HG03469 (cell line): ENCODE measurements around the gene LARGE1.

ENCODE experiments used
- ATAC-seq: cut with Tn5 transposase; IDR thresholded peaks from one replicate; pipeline ENCODE4 v1.9.1; 2021; ENCODE audit warnings: mild to moderate bottlenecking, moderate library complexity, moderate number of reproducible peaks; ENCODE audit not compliant: unreplicated experiment

The LARGE1 gene

GRCh38 chr22:33829546-33830280 is 90.6 kb downstream of the LARGE1 start:
- no peak for ATAC-seq

GRCh38 chr22:33828302-33828701 is 92.0 kb downstream of the LARGE1 start:
- ATAC-seq: no peak

GRCh38 chr22:33825761-33826160 is 94.5 kb downstream of the LARGE1 start:
- no peak for ATAC-seq

GRCh38 chr22:33823552-33823951 is 96.7 kb downstream of the LARGE1 start:
- no peak for ATAC-seq

GRCh38 chr22:33821290-33821689 is 99.0 kb downstream of the LARGE1 start:
- ATAC-seq: no peak

- ATAC-seq: no peak
Observed at GRCh38 chr22:33819743-33820142, 100.5 kb downstream of the LARGE1 start.

- no peak for ATAC-seq
Observed at GRCh38 chr22:33817512-33818127, 102.7 kb downstream of the LARGE1 start.

GRCh38 chr22:33812360-33812977 is 107.8 kb downstream of the LARGE1 start:
- ATAC-seq: no peak

- no peak for ATAC-seq
Observed at GRCh38 chr22:33811686-33812085, 108.6 kb downstream of the LARGE1 start.

GRCh38 chr22:33811208-33811607 is 109.1 kb downstream of the LARGE1 start:
- ATAC-seq: no peak

GRCh38 chr22:33807470-33807869 is 112.8 kb downstream of the LARGE1 start:
- no peak for ATAC-seq

- no peak for ATAC-seq
Observed at GRCh38 chr22:33806191-33806590, 114.1 kb downstream of the LARGE1 start.

- ATAC-seq: no peak
Observed at GRCh38 chr22:33803371-33804282, 116.6 kb downstream of the LARGE1 start.

- ATAC-seq: no peak
Observed at GRCh38 chr22:33798401-33798800, 121.9 kb downstream of the LARGE1 start.

- ATAC-seq: no peak
Observed at GRCh38 chr22:33796494-33796893, 123.8 kb downstream of the LARGE1 start.

- no peak for ATAC-seq
Observed at GRCh38 chr22:33793475-33793874, 126.8 kb downstream of the LARGE1 start.

GRCh38 chr22:33792832-33793231 is 127.4 kb downstream of the LARGE1 start:
- ATAC-seq: no peak

GRCh38 chr22:33789690-33790253 is 130.5 kb downstream of the LARGE1 start:
- no peak for ATAC-seq

- ATAC-seq: no peak
Observed at GRCh38 chr22:33788927-33789326, 131.3 kb downstream of the LARGE1 start.

- ATAC-seq: no peak
Observed at GRCh38 chr22:33787645-33788456, 132.4 kb downstream of the LARGE1 start.
